CD4-positive, alpha-beta T cell (primary cell): Measurements from ENCODE around the gene TRPM1. TPM values are rescaled to one million over a fixed set of nuclear protein-coding genes. Genes with fewer than 3 reads are reported as not detected.

ENCODE experiments used
- ATAC-seq: fragments of 200-7000 bp; cut with Tn5 transposase; one replicate; pipeline ENCODE4 v1.10.0; 2022; ENCODE audit warnings: mild to moderate bottlenecking; ENCODE audit not compliant: poor library complexity
- CTCF ChIA-PET: fragments of 350-600 bp; sonication (Branson Sonifier 250); formaldehyde crosslinking; loops from one replicate; lab custom pipeline; 2021; ENCODE audit warnings: antibody characterized with exemption, inconsistent platforms; lab: Charles Lee
- POLR2A ChIA-PET: fragments of 350-600 bp; sonication (Branson Sonifier 250); formaldehyde crosslinking; loops from one replicate; lab custom pipeline; 2021; ENCODE audit warnings: antibody characterized with exemption, inconsistent platforms; lab: Charles Lee
- DNase-seq, 14 experiments: peaks; one replicate each; pipeline ENCODE4 v3.0.0-alpha.2; 2013 to 2020; ENCODE audit warnings: mixed read lengths in 2 of 14
- H3K27ac ChIP-seq, 2 donors: one replicate each; pipeline versions ENCODE4 v1.5.1 to v1.7.0; 2013; ENCODE audit warnings: low read length in 2 of 2, low read depth in 1 of 2, mild to moderate bottlenecking in 1 of 2
- H3K27me3 ChIP-seq, 2 experiments: 1 replicate in 1 of 2; 2 replicates in 1 of 2; pipeline versions ENCODE4 v1.6.1 to v1.7.0; 2013; ENCODE audit warnings: low read length in 2 of 2, control low read depth in 1 of 2, mild to moderate bottlenecking in 1 of 2, moderate library complexity in 1 of 2; ENCODE audit not compliant: insufficient read depth in 2 of 2, control insufficient read depth in 1 of 2
- H3K36me3 ChIP-seq: one replicate; pipeline ENCODE4 v1.6.1; 2013; ENCODE audit warnings: low read length, control low read depth; ENCODE audit not compliant: insufficient read depth
- H3K4me1 ChIP-seq: one replicate; pipeline ENCODE4 v1.6.1; 2013; ENCODE audit warnings: low read length, control low read depth; ENCODE audit not compliant: insufficient read depth
- H3K4me3 ChIP-seq: one replicate; pipeline ENCODE4 v1.5.1; 2013; ENCODE audit warnings: mild to moderate bottlenecking, low read length, moderate library complexity
- H3K9me3 ChIP-seq, 2 experiments: 1 replicate in 1 of 2; 2 replicates in 1 of 2; pipeline versions ENCODE4 v1.6.1 to v1.7.0; 2013; ENCODE audit warnings: low read length in 2 of 2, mild to moderate bottlenecking in 2 of 2, control low read depth in 1 of 2, moderate library complexity in 1 of 2; ENCODE audit not compliant: control insufficient read depth in 1 of 2, insufficient read depth in 1 of 2
- H3K27ac Mint-ChIP-seq: one replicate; pipeline ENCODE4 v1.8.0; 2020; ENCODE audit warnings: mixed read lengths
- H3K27me3 Mint-ChIP-seq: one replicate; pipeline ENCODE4 v1.8.0; 2021; ENCODE audit warnings: mixed read lengths
- H3K36me3 Mint-ChIP-seq: one replicate; pipeline ENCODE4 v1.8.0; 2021; ENCODE audit warnings: low read depth, mixed read lengths
- H3K4me1 Mint-ChIP-seq: one replicate; pipeline ENCODE4 v1.8.0; 2021; ENCODE audit warnings: low read depth, mixed read lengths
- H3K4me3 Mint-ChIP-seq: one replicate; pipeline ENCODE4 v1.8.0; 2020; ENCODE audit warnings: mild to moderate bottlenecking, mixed read lengths
- H3K9me3 Mint-ChIP-seq: one replicate; pipeline ENCODE4 v1.8.0; 2020; ENCODE audit warnings: mixed read lengths
- intact Hi-C, 2 experiments: fragments of 100-400 bp; cut with DNase I in 1 of 2; cut with micrococcal nuclease in 1 of 2; formaldehyde crosslinking; loops; one replicate each; pipeline versions ENCODE4 v1.15.1 to v1.9.0; 2023 to 2025; cut with DNase I, micrococcal nuclease
- total RNA-seq, 174 experiments: library from RNA in 2 of 174; stranded (reverse) in 2 of 174; gene quantifications; one replicate each; pipeline ENCODE4 v1.2.3 and lab custom pipeline; 2021 to 2026
- TF ChIP-seq, protein P1 (sequence below): fragments of 200-600 bp; IDR thresholded peaks from one replicate; pipeline ENCODE4 v1.8.0; 2022; ENCODE audit warnings: antibody characterized with exemption, mild to moderate bottlenecking

Gene TRPM1
- total RNA-seq, 2 experiments from 2014 or later = not detected

GRCh38 chr15:31062310-31062847 is 39.1 kb downstream of the TRPM1 start:
- POLR2A ChIA-PET = no interaction called here
- CTCF ChIA-PET = no interaction called here
- Histone ChIP-seq H3K36me3 (no peaks in the 10 kb centered on the region), H3K4me1 (no peaks in the 10 kb centered on the region), H3K27ac (no peak overlapping the region), H3K4me3 (no peak overlapping the region), H3K27me3 (peaks cover 0 to 4% of the 10 kb centered on the region in 2 experiments), H3K9me3 (no peaks in the 10 kb centered on the region)
- H3K9me3 Mint-ChIP-seq = no peaks in the 10 kb centered on the region
- ATAC-seq = no peak
- no peaks in the 10 kb centered on the region for H3K36me3 Mint-ChIP-seq
- H3K4me1 Mint-ChIP-seq = no peaks in the 10 kb centered on the region
- intact Hi-C loops = no loop called here
- no peak overlapping the region for H3K27ac Mint-ChIP-seq
- peaks cover 13% of the 10 kb centered on the region for H3K27me3 Mint-ChIP-seq
- H3K4me3 Mint-ChIP-seq = no peak overlapping the region
- DNase-seq = no peak
- TF ChIP-seq, protein P1, sequence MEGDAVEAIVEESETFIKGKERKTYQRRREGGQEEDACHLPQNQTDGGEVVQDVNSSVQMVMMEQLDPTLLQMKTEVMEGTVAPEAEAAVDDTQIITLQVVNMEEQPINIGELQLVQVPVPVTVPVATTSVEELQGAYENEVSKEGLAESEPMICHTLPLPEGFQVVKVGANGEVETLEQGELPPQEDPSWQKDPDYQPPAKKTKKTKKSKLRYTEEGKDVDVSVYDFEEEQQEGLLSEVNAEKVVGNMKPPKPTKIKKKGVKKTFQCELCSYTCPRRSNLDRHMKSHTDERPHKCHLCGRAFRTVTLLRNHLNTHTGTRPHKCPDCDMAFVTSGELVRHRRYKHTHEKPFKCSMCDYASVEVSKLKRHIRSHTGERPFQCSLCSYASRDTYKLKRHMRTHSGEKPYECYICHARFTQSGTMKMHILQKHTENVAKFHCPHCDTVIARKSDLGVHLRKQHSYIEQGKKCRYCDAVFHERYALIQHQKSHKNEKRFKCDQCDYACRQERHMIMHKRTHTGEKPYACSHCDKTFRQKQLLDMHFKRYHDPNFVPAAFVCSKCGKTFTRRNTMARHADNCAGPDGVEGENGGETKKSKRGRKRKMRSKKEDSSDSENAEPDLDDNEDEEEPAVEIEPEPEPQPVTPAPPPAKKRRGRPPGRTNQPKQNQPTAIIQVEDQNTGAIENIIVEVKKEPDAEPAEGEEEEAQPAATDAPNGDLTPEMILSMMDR = no peak

GRCh38 chr15:31060429-31061140 is 40.9 kb downstream of the TRPM1 start:
- H3K9me3 Mint-ChIP-seq = peaks cover 5% of the 10 kb centered on the region
- H3K27ac Mint-ChIP-seq = no peak overlapping the region
- no peak for ATAC-seq
- Histone ChIP-seq H3K36me3 (no peaks in the 10 kb centered on the region), H3K27me3 (peaks cover 0 to 4% of the 10 kb centered on the region in 2 experiments), H3K27ac (no peak overlapping the region), H3K9me3 (no peaks in the 10 kb centered on the region), H3K4me1 (no peaks in the 10 kb centered on the region), H3K4me3 (no peak overlapping the region)
- CTCF ChIA-PET = no interaction called here
- intact Hi-C loops = no loop called here
- H3K27me3 Mint-ChIP-seq = peaks cover 13% of the 10 kb centered on the region
- TF ChIP-seq, protein P1 = no peak
- H3K4me1 Mint-ChIP-seq = no peaks in the 10 kb centered on the region
- H3K36me3 Mint-ChIP-seq = no peaks in the 10 kb centered on the region
- no peak overlapping the region for H3K4me3 Mint-ChIP-seq
- DNase-seq = no peak
- POLR2A ChIA-PET = no interaction called here

- H3K27me3 ChIP-seq = peaks cover 0 to 4% of the 10 kb centered on the region in 2 experiments
- TF ChIP-seq, protein P1 = no peak
- no peak overlapping the region for H3K27ac Mint-ChIP-seq
- peaks cover 13% of the 10 kb centered on the region for H3K27me3 Mint-ChIP-seq
- no peak overlapping the region for H3K4me3 ChIP-seq
- ChIA-PET POLR2A (no interaction called here), CTCF (no interaction called here)
- no peaks in the 10 kb centered on the region for H3K9me3 ChIP-seq
- intact Hi-C loops = no loop called here
- H3K4me1 Mint-ChIP-seq = no peaks in the 10 kb centered on the region
- H3K4me1 ChIP-seq = no peaks in the 10 kb centered on the region
- peaks cover 5% of the 10 kb centered on the region for H3K9me3 Mint-ChIP-seq
- ATAC-seq (no peak), DNase-seq (no peak)
- H3K36me3 Mint-ChIP-seq = no peaks in the 10 kb centered on the region
- no peak overlapping the region for H3K4me3 Mint-ChIP-seq
- H3K27ac ChIP-seq = no peak overlapping the region
- H3K36me3 ChIP-seq = no peaks in the 10 kb centered on the region
These were observed 43.1 kb downstream of the TRPM1 start for GRCh38 chr15:31058236-31058962.
